Adrenal gland (tissue), 5 donors: ENCODE data around the gene CATSPERB.

ENCODE experiments used
- POLR2A ChIP-seq, 2 donors: fragments of 450-650 bp; IDR thresholded peaks; one replicate each; pipeline ENCODE4 v1.6.1; 2017; ENCODE audit warnings: antibody characterized with exemption in 2 of 2, mild to moderate bottlenecking in 2 of 2, moderate library complexity in 1 of 2
- TF ChIP-seq, protein P1 (sequence below), 6 experiments: fragments of 450-650 bp in 4 of 6; fragments of 200-600 bp in 2 of 6; sonication (generic) in 1 of 6; IDR thresholded peaks; 1 replicate in 5 of 6; 2 replicates in 1 of 6; pipeline versions ENCODE4 v1.5.1 to v1.8.0; 2016 to 2021; ENCODE audit warnings: antibody characterized with exemption in 6 of 6, mild to moderate bottlenecking in 2 of 6, moderate library complexity in 1 of 6
- donor health status: DM: no; HTN: no; CAD: no.

DNA sequence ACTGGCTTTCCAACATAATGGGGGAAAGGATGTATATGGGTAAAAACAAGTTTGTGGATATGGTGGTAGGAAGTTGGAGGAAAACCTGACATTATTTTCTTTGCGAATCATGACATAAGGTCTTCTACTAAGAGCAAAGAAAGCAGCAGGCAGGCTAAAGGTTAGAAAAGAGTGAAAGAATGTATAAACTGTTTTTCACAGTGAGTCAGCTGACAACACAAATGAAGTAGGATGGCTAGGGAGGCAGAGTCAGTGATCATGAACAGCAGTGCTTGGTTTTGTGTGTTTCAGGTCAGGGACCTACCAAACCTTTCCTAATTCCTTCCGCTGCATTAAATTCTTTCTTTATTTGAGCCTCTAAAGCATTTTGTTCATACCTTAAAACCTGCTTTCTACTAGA lies 46.3 kb upstream of the CATSPERB start:
- TF ChIP-seq, protein P1, sequence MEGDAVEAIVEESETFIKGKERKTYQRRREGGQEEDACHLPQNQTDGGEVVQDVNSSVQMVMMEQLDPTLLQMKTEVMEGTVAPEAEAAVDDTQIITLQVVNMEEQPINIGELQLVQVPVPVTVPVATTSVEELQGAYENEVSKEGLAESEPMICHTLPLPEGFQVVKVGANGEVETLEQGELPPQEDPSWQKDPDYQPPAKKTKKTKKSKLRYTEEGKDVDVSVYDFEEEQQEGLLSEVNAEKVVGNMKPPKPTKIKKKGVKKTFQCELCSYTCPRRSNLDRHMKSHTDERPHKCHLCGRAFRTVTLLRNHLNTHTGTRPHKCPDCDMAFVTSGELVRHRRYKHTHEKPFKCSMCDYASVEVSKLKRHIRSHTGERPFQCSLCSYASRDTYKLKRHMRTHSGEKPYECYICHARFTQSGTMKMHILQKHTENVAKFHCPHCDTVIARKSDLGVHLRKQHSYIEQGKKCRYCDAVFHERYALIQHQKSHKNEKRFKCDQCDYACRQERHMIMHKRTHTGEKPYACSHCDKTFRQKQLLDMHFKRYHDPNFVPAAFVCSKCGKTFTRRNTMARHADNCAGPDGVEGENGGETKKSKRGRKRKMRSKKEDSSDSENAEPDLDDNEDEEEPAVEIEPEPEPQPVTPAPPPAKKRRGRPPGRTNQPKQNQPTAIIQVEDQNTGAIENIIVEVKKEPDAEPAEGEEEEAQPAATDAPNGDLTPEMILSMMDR (IDR thresholded peaks at IDR 0.05) = no peak
- TF ChIP-seq POLR2A (IDR thresholded peaks at IDR 0.05) = no peak
